GOT3 (cell line): ENCODE data around the gene ADGRD1.
"Not testable (repeated sequence)": the region's sequence is repeated elsewhere in the genome, so short reads cannot be mapped to it uniquely, and the experiment has no call there.

ENCODE experiments used
- DNase-seq: peaks from one replicate; lab custom pipeline; 2025; ENCODE audit warnings: mixed read lengths; lab: John Stamatoyannopoulos, UW

Gene ADGRD1

DNA sequence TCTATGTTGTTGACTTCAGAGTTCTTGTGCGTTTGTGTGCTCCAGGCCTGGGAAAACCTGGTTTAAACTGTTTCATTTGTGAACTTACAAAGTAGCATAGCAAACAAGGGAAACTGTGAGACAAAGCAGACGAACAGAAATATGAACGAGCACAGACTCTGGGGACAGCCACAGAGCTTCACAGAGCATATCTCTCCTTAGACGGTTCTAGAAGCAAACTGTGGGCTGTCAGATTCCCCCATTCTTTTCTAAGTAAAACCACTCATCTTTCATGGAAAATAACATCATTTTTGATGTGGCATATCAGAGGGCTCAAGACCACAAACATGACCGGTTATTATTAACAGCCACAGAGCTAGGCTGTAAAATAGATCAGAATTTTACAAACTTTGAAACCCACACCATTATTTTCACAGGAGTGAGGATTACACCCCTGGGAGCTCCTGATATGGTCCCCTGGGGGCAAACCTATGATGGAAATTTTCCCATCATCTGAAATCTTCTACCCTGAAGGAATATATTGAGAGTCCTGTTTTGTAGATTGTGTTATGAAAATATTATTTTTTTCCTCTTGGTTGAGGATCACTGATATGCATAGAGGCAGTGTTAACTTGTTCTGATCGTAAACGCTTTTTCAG, 102.0 kb downstream of the ADGRD1 start:
- DNase-seq: no peak

DNA sequence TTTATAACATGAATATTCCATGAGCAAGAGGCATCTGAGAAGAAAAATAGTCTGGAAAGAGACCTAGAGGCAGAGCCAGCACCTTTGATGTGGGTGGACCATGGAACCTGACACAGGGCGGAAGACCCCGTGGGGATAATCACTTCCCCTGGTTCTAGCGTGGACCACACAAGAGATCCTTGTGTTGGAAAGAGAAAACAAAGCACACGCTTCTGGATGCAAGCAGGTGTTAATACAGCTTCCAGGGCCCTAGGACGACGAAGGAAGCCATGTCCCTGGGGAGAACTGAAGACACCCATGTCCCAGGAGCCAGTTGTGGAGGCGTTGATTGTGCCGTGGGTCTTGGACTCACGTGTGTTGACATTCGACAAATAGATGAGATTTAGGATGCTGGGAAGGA, 102.9 kb downstream of the ADGRD1 start:
- no peak for DNase-seq

DNA sequence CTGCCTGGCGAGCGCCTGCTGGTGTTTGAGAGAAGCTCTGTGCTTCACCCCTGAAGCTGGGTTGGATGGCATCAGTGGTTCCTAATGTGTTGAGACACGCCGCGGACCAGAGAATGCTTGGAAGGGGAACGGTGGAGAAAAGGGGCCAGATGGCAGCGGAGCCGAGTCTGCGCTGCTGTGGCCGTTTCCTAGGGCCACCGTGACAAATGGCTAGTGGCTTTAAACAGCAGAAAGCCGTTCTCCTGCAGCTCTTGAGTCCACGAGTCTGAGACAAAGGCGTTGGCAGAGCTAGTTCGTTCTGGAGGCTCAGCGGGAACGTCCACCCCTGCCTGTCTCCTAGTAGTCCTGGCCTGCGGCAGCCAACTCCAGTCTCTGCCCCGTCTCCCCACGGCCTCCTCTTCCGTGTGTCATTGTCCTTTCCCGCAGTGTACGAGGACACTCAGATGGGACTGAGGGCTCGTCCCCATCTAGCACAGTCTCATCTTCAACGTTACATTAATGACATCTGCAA, 103.6 kb downstream of the ADGRD1 start:
- DNase-seq: no peak

GRCh38 chr12:131057722-131058515, 104.2 kb downstream of the ADGRD1 start:
- no peak for DNase-seq

DNA sequence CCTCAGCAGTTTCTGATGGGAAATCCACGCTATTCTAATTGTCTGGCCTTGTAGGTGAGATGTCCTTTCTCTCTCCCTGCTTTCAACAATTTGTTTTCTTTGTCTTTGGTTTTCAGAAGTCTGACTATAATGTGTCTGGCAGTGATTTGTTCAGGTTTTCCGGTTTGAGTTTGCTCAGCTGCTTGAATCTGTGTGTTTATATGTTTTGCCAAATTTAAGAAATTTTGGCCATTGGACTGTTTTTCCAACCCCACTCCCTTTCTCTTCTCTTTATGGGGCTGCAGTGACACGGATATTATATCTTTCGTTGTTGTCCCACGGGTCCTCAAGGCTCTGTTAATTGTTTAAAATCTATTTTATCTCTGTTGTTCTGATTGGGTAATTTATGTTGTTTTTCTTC, 105.0 kb downstream of the ADGRD1 start:
- DNase-seq: no peak

GRCh38 chr12:131060011-131060703, 106.5 kb downstream of the ADGRD1 start:
- DNase-seq: no peak

GRCh38 chr12:131061041-131061806, 107.5 kb downstream of the ADGRD1 start:
- no peak for DNase-seq

- DNase-seq: no peak
Measured at GRCh38 chr12:131063413-131063812, 109.7 kb downstream of the ADGRD1 start.

DNA sequence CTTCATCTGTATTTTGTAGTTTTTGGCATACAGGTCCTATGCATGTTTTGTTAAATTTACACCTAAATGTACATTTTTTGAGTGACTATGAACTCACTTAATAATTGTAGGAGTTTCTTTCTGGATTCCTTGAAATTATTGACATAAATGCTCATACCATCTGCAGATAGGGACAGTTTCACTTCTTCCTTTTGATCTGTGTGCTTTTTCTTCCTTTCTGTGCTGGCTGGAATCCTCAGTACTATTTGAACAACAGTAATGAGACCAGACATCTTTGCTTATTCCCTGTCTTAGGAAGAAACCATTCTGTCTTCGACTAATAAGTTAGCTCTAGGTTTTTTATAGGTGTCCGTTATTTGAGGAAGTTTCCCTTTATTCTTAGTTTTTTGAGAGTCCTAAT, 110.3 kb downstream of the ADGRD1 start:
- DNase-seq: no peak

- no peak for DNase-seq
Measured at GRCh38 chr12:131065279-131065678, 111.6 kb downstream of the ADGRD1 start.

- no peak for DNase-seq
Measured at GRCh38 chr12:131065801-131066200, 112.1 kb downstream of the ADGRD1 start.

DNA sequence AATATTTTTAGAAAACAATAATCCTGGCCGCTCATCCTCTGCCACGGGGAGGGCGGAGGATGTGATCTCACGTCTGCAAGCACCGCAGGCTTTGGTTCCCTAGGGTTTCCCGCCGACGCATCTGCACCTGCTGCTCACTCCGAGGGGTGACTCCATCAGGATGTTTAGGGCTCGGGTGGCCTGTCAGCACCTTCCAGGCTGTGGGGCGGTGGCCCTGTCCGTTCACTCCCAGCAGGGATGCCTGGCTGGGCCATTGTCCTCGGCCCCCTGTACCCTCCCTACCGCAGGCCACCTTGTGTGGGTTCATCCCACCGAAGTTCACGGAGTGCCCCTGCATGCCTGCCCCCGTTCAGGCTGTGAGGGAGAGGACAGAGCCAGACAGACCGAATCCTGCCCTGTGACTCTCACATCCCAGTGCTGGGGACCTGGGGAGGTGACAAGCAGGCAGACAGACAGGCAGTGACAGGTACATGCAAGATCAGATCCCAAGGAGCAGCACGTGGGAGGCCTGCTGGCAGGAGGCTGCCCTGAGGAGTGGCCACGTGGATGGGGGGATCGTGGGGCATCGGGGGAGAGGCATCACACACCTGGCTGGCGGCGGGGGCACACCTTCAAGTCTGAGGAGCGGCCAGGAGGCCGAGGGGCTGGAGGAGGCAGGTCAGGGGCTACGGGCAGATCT, 112.6 kb downstream of the ADGRD1 start:
- DNase-seq: no peak

GRCh38 chr12:131066886-131067490, 113.3 kb downstream of the ADGRD1 start:
- DNase-seq: no peak

GRCh38 chr12:131067981-131068851, 114.5 kb downstream of the ADGRD1 start:
- DNase-seq: no peak

DNA sequence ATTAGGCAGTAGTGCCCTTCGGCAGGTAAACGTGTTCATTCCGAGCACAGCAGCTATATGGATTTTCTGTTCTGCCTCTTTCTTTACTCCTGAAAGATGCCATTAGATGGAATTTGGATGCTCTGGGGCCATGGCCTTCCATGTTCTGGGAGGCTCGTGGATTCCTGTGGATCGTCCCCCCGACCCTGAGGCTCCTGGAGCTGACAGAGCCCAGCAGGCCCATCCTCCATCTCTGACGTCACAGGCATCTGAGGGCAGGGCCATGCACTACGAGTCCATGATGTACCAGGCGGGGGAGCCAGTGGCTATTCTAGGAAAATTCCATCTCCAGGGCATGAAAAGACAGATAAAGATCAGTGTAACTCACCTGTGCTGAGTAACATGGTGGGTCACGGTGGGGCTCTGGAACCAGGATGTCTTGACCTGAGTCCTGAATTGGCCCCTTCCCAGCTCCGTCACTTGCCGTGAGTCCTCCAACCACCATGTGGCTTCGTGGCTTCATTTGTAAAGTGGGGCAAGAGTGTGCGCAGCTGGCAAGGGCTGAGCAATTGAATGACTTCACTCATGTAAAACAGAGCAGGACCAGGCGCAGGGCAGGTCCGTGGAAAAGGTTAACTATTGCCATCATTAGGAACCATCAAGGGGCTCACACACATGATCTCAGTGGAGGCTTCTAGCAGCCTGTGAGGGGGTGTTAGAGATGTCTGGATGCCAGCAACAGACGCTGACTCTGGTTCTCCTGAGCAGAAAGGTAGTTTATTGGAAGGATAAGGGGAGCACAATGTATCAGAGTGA, 115.4 kb downstream of the ADGRD1 start:
- DNase-seq: not testable (repeated sequence)

- not testable (repeated sequence) for DNase-seq
Measured at GRCh38 chr12:131070136-131070535, 116.4 kb downstream of the ADGRD1 start.

DNA sequence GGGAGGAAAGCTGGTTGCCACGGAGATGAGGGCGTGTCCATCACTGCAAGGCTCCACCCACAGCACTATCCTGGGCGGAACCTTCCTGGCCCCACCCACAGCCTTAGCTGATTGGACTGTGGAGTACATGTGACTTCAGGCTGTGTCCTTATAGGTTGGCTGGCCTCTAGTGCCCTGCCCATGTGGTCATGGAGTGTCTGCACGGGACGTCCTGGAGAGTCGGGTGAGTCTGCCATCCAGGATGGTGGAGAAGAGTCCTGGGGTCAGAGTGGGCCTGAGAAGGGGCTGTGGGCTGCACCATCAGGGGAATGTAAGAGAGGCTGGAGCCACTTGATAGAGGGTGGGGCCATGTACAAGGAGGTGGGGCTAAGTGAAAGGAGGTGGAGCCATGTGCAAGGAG, 117.0 kb downstream of the ADGRD1 start:
- DNase-seq: not testable (repeated sequence)

DNA sequence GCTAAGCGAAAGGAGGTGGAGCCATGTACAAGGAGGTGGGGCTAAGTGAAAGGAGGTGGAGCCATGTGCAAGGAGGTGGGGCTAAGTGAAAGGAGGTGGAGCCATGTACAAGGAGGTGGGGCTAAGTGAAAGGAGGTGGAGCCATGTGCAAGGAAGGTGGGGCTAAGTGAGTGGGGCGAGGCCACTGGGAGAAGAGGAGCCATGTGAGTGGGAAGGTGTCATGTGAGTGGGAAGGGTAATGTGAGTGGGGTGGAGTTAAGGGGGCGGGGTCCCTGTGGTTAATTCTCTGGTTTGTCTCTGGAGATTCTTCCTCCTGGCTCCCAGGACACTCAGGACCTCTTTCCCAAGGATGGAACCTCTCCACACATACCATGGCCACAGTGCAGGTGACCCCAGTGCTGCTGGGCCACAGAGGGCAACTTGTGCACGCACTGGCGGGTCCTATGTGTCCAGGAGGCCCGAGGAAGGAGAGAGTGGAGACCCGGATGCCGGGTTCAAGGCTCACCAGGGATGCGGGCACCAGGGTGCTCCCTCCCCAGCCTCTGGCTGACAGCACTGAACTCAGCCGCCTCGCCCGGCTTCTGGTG, 117.6 kb downstream of the ADGRD1 start:
- not testable (repeated sequence) for DNase-seq

DNA sequence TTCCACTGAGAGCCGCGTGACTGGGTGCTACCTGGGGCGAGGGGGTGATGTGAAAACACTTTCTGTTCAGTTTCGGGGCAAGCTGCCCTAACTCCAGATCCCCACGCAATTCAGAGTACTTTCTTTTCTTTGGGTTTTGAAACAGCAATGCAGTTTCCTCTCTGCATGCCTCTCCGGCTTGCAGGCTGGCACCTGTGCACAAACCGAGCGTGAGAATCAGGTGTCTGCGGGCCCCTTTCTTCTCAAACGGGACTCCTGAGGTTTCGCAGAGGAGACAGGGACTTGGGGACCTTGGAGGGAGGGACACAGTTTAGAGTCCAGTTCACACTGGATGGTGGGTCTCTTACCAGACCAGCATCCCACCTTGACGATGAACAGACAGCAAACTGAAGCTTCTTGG, 118.2 kb downstream of the ADGRD1 start:
- not testable (repeated sequence) for DNase-seq
